Left colon (tissue), 2 donors: ENCODE data around the gene RCBTB1. TPM values are rescaled to one million over a fixed set of nuclear protein-coding genes. Genes with fewer than 3 reads are reported as not detected.
"Not testable (repeated sequence)": the region's sequence is repeated elsewhere in the genome, so short reads cannot be mapped to it uniquely, and the experiment has no call there.

Experiments used
- ATAC-seq: fragments of 200-7000 bp; cut with Tn5 transposase; one replicate; pipeline ENCODE4 v1.9.1; 2020; ENCODE audit warnings: mild to moderate bottlenecking, moderate library complexity
- DNase-seq, 2 donors: peaks; one replicate each; pipeline ENCODE4 v3.0.0-alpha.2; 2020
- intact Hi-C, 2 donors: fragments of 100-400 bp; cut with DNase I in 1 of 2; cut with micrococcal nuclease in 1 of 2; formaldehyde crosslinking; loops; one replicate each; pipeline versions ENCODE4 v1.11.2 to v1.14.0; 2022; cut with DNase I, micrococcal nuclease
- total RNA-seq, 2 donors: library from RNA; stranded (reverse); fragmentation: NEBNext Ultra II Directional; extraction: Animal tissue kit (Norgen Biotek cat#: 25700); gene quantifications; one replicate each; pipeline ENCODE4 v1.2.1, GENCODE V29; 2021
- donor health status: DM: no; HTN: no; CAD: no.
- donor health status: DM: yes; HTN: yes; CAD: no.

The RCBTB1 gene
- total RNA-seq, 2 donors from 2014 or later, result 7.1 to 8.8 TPM

- intact Hi-C loops, result loop anchor here (5.0 to 10.0 kb wide), 2 partner anchors 303 to 305 kb away; no protein-coding TSS in a partner anchor
- no peak for DNase-seq
- ATAC-seq, result no peak
Measured at GRCh38 chr13:49607761-49608160, 22.4 kb upstream of the RCBTB1 start.

- intact Hi-C loops, result loop anchor here (5.0 to 10.0 kb wide), 2 partner anchors 302 to 305 kb away; no protein-coding TSS in a partner anchor
- ATAC-seq (peak; percentile 99), DNase-seq (peak; percentile 80 to 88)
Measured at GRCh38 chr13:49606747-49607648, 21.6 kb upstream of the RCBTB1 start.

- intact Hi-C loops, result loop anchor here in 1 of 2 donors (10.0 kb wide), 1 partner anchor 300 kb away; no protein-coding TSS in a partner anchor
- ATAC-seq (peak; percentile 31), DNase-seq (no peak)
Measured at GRCh38 chr13:49604570-49604969, 19.2 kb upstream of the RCBTB1 start.

- not testable (repeated sequence) for DNase-seq, ATAC-seq
- intact Hi-C loops, result loop anchor here in 1 of 2 donors (10.0 kb wide), 1 partner anchor 298 kb away; no protein-coding TSS in a partner anchor
Measured at GRCh38 chr13:49602615-49603014, 17.3 kb upstream of the RCBTB1 start.

- intact Hi-C loops, result loop anchor here in 1 of 2 donors (10.0 kb wide), 1 partner anchor 297 kb away; no protein-coding TSS in a partner anchor
- ATAC-seq, result peak; percentile 46
- no peak for DNase-seq
Measured at GRCh38 chr13:49602005-49602404, 16.6 kb upstream of the RCBTB1 start.

GRCh38 chr13:49597043-49597641, 11.8 kb upstream of the RCBTB1 start:
- intact Hi-C loops, result no loop called here
- no peak for ATAC-seq
- no peak for DNase-seq

- ATAC-seq (no peak), DNase-seq (no peak)
- intact Hi-C loops, result no loop called here
Measured at GRCh38 chr13:49596221-49596620, 10.9 kb upstream of the RCBTB1 start.

GRCh38 chr13:49594576-49594975, 9.2 kb upstream of the RCBTB1 start:
- DNase-seq, result no peak
- ATAC-seq, result no peak
- intact Hi-C loops, result no loop called here

GRCh38 chr13:49593876-49594275, 8.5 kb upstream of the RCBTB1 start:
- ATAC-seq, DNase-seq, intact Hi-C loops: not testable (repeated sequence)

GRCh38 chr13:49590714-49591113, 5.4 kb upstream of the RCBTB1 start:
- intact Hi-C loops, DNase-seq, ATAC-seq: not testable (repeated sequence)

GRCh38 chr13:49587311-49587847, 2.0 kb upstream of the RCBTB1 start:
- no peak for DNase-seq
- intact Hi-C loops, result no loop called here
- no peak for ATAC-seq

GRCh38 chr13:49586717-49587116, 1.4 kb upstream of the RCBTB1 start:
- intact Hi-C loops, result no loop called here
- ATAC-seq, result no peak
- DNase-seq, result no peak

GRCh38 chr13:49584771-49585182, 581 bp downstream of the RCBTB1 start:
- intact Hi-C loops, result no loop called here
- no peak for DNase-seq
- ATAC-seq, result peak; percentile 1

- intact Hi-C loops, result no loop called here
- ATAC-seq (no peak), DNase-seq (no peak)
Measured at GRCh38 chr13:49580980-49581680, 4.2 kb downstream of the RCBTB1 start.

- intact Hi-C loops, result no loop called here
- ATAC-seq, result no peak
- DNase-seq, result no peak
Measured at GRCh38 chr13:49579501-49579900, 5.9 kb downstream of the RCBTB1 start.

GRCh38 chr13:49571299-49572240, 13.8 kb downstream of the RCBTB1 start:
- intact Hi-C loops, result no loop called here
- ATAC-seq, result no peak
- no peak for DNase-seq

- intact Hi-C loops, result no loop called here
- ATAC-seq, result no peak
- no peak for DNase-seq
Measured at GRCh38 chr13:49569993-49570689, 15.2 kb downstream of the RCBTB1 start.
